ENCODE measurements around the gene TRAF4.
"Not testable (repeated sequence)": the region's sequence is repeated elsewhere in the genome, so short reads cannot be mapped to it uniquely, and the experiment has no call there.

TRAF4 gene

GRCh38 chr17:28723836-28724499, 19.8 kb upstream of the TRAF4 start:
- not testable (repeated sequence) for H3K4me3 ChIP-seq (ENCODE audit: low read length); H3K4me1 ChIP-seq (ENCODE audit: control insufficient read depth, insufficient read depth, low read length); DNase-seq (ENCODE audit: low read depth, low spot score); H3K9me3 ChIP-seq (ENCODE audit: control insufficient read depth, insufficient read depth, low read length); H3K27me3 ChIP-seq (ENCODE audit: control insufficient read depth, insufficient read depth, low read length); H3K27ac ChIP-seq (ENCODE audit: low read length)
- H3K36me3 ChIP-seq (ENCODE audit: control insufficient read depth, insufficient read depth, low read length): peaks cover 25% of the 10 kb centered on the region; the same call in 1 of the 2 replicates
- WGBS (ENCODE audit: insufficient coverage, insufficient read length): no CpG with 5 or more reads among the region's 4 CpGs

GRCh38 chr17:28724500-28725165, 19.2 kb upstream of the TRAF4 start:
- DNase-seq (ENCODE audit: low read depth, low spot score): no peak
- no peaks in the 10 kb centered on the region for H3K27me3 ChIP-seq (ENCODE audit: control insufficient read depth, insufficient read depth, low read length)
- WGBS (ENCODE audit: insufficient coverage, insufficient read length): no CpG with 5 or more reads among the region's 10 CpGs
- no peaks in the 10 kb centered on the region for H3K4me1 ChIP-seq (ENCODE audit: control insufficient read depth, insufficient read depth, low read length)
- H3K36me3 ChIP-seq (ENCODE audit: control insufficient read depth, insufficient read depth, low read length): peaks cover 25% of the 10 kb centered on the region; the same call in 1 of the 2 replicates
- H3K27ac ChIP-seq (ENCODE audit: low read length): no peak overlapping the region
- H3K4me3 ChIP-seq (ENCODE audit: low read length): peak overlapping the region; percentile 55; the same call in 1 of the 2 replicates
- H3K9me3 ChIP-seq (ENCODE audit: control insufficient read depth, insufficient read depth, low read length): no peaks in the 10 kb centered on the region

- Histone ChIP-seq H3K27ac (ENCODE audit: low read length) (no peak overlapping the region), H3K36me3 (ENCODE audit: control insufficient read depth, insufficient read depth, low read length) (peaks cover 25% of the 10 kb centered on the region; the same call in 1 of the 2 replicates), H3K4me1 (ENCODE audit: control insufficient read depth, insufficient read depth, low read length) (no peaks in the 10 kb centered on the region), H3K27me3 (ENCODE audit: control insufficient read depth, insufficient read depth, low read length) (no peaks in the 10 kb centered on the region), H3K9me3 (ENCODE audit: control insufficient read depth, insufficient read depth, low read length) (no peaks in the 10 kb centered on the region), H3K4me3 (ENCODE audit: low read length) (peak overlapping the region; percentile 55; the same call in 1 of the 2 replicates)
- DNase-seq (ENCODE audit: low read depth, low spot score): no peak
- WGBS (ENCODE audit: insufficient coverage, insufficient read length): no CpG with 5 or more reads among the region's 20 CpGs
These were observed 18.6 kb upstream of the TRAF4 start for GRCh38 chr17:28725166-28725659.

GRCh38 chr17:28725660-28726225, 18.1 kb upstream of the TRAF4 start:
- Histone ChIP-seq H3K9me3 (ENCODE audit: control insufficient read depth, insufficient read depth, low read length) (no peaks in the 10 kb centered on the region), H3K4me3 (ENCODE audit: low read length) (peak overlapping the region; percentile 55), H3K27ac (ENCODE audit: low read length) (no peak overlapping the region), H3K36me3 (ENCODE audit: control insufficient read depth, insufficient read depth, low read length) (peaks cover 25% of the 10 kb centered on the region; the same call in 1 of the 2 replicates), H3K4me1 (ENCODE audit: control insufficient read depth, insufficient read depth, low read length) (no peaks in the 10 kb centered on the region), H3K27me3 (ENCODE audit: control insufficient read depth, insufficient read depth, low read length) (no peaks in the 10 kb centered on the region)
- DNase-seq (ENCODE audit: low read depth, low spot score): no peak
- no CpG with 5 or more reads among the region's 45 CpGs for WGBS (ENCODE audit: insufficient coverage, insufficient read length)

GRCh38 chr17:28726226-28726626, 17.6 kb upstream of the TRAF4 start, which contains the start of gene TLCD1:
TSS of gene TLCD1 (minus strand) at chr17:28726233. CDS start at chr17:28726097, 136 bp downstream.
- no peaks in the 10 kb centered on the region for H3K4me1 ChIP-seq (ENCODE audit: control insufficient read depth, insufficient read depth, low read length)
- no CpG with 5 or more reads among the region's 49 CpGs for WGBS (ENCODE audit: insufficient coverage, insufficient read length)
- DNase-seq (ENCODE audit: low read depth, low spot score): no peak

GRCh38 chr17:28726627-28727491, 17.0 kb upstream of the TRAF4 start:
- no peaks in the 10 kb centered on the region for H3K9me3 ChIP-seq (ENCODE audit: control insufficient read depth, insufficient read depth, low read length)
- DNase-seq (ENCODE audit: low read depth, low spot score): no peak
- H3K27ac ChIP-seq (ENCODE audit: low read length): no peak overlapping the region
- no peaks in the 10 kb centered on the region for H3K4me1 ChIP-seq (ENCODE audit: control insufficient read depth, insufficient read depth, low read length)
- H3K4me3 ChIP-seq (ENCODE audit: low read length): peak overlapping the region; percentile 88
- H3K36me3 ChIP-seq (ENCODE audit: control insufficient read depth, insufficient read depth, low read length): peaks cover 23% of the 10 kb centered on the region; the same call in 1 of the 2 replicates
- no CpG with 5 or more reads among the region's 57 CpGs for WGBS (ENCODE audit: insufficient coverage, insufficient read length)
- H3K27me3 ChIP-seq (ENCODE audit: control insufficient read depth, insufficient read depth, low read length): no peaks in the 10 kb centered on the region

More at GRCh38 chr17:28726226-28726626, 17.6 kb upstream of the TRAF4 start, which contains the start of gene TLCD1:
- no peaks in the 10 kb centered on the region for H3K27me3 ChIP-seq (ENCODE audit: control insufficient read depth, insufficient read depth, low read length)
- H3K36me3 ChIP-seq (ENCODE audit: control insufficient read depth, insufficient read depth, low read length): peaks cover 25% of the 10 kb centered on the region; the same call in 1 of the 2 replicates
- H3K9me3 ChIP-seq (ENCODE audit: control insufficient read depth, insufficient read depth, low read length): no peaks in the 10 kb centered on the region
- H3K4me3 ChIP-seq (ENCODE audit: low read length): peak within 1 kb of the TSS; percentile 88
- no peak within 1 kb of the TSS for H3K27ac ChIP-seq (ENCODE audit: low read length)

- DNase-seq (ENCODE audit: low read depth, low spot score): no peak
- Histone ChIP-seq H3K27me3 (ENCODE audit: control insufficient read depth, insufficient read depth, low read length) (no peaks in the 10 kb centered on the region), H3K9me3 (ENCODE audit: control insufficient read depth, insufficient read depth, low read length) (no peaks in the 10 kb centered on the region), H3K27ac (ENCODE audit: low read length) (peak within 1 kb of the TSS; percentile 63), H3K36me3 (ENCODE audit: control insufficient read depth, insufficient read depth, low read length) (peaks cover 8% of the 10 kb centered on the region; the same call in 1 of the 2 replicates), H3K4me3 (ENCODE audit: low read length) (peak within 1 kb of the TSS; percentile 88), H3K4me1 (ENCODE audit: control insufficient read depth, insufficient read depth, low read length) (no peaks in the 10 kb centered on the region)
- no CpG with 5 or more reads among the region's 64 CpGs for WGBS (ENCODE audit: insufficient coverage, insufficient read length)
These were observed 15.2 kb upstream of the TRAF4 start, which contains the start of gene NEK8 for GRCh38 chr17:28728364-28729200. TSS of gene NEK8 (plus strand) at chr17:28728788. CDS start at chr17:28728814, 26 bp downstream.

- Histone ChIP-seq H3K4me3 (ENCODE audit: low read length) (no peak overlapping the region), H3K27me3 (ENCODE audit: control insufficient read depth, insufficient read depth, low read length) (no peaks in the 10 kb centered on the region), H3K36me3 (ENCODE audit: control insufficient read depth, insufficient read depth, low read length) (no peaks in the 10 kb centered on the region), H3K4me1 (ENCODE audit: control insufficient read depth, insufficient read depth, low read length) (no peaks in the 10 kb centered on the region), H3K9me3 (ENCODE audit: control insufficient read depth, insufficient read depth, low read length) (no peaks in the 10 kb centered on the region), H3K27ac (ENCODE audit: low read length) (no peak overlapping the region)
- 100% methylated on average over 3 of the region's 11 CpGs for WGBS (ENCODE audit: insufficient coverage, insufficient read length)
- DNase-seq (ENCODE audit: low read depth, low spot score): no peak
These were observed 13.9 kb upstream of the TRAF4 start for GRCh38 chr17:28729950-28730330.

GRCh38 chr17:28733346-28733745, 10.5 kb upstream of the TRAF4 start:
- Histone ChIP-seq H3K27ac (ENCODE audit: low read length) (no peak overlapping the region), H3K4me3 (ENCODE audit: low read length) (no peak overlapping the region), H3K4me1 (ENCODE audit: control insufficient read depth, insufficient read depth, low read length) (no peaks in the 10 kb centered on the region), H3K36me3 (ENCODE audit: control insufficient read depth, insufficient read depth, low read length) (peaks cover 3% of the 10 kb centered on the region; the same call in 1 of the 2 replicates), H3K27me3 (ENCODE audit: control insufficient read depth, insufficient read depth, low read length) (no peaks in the 10 kb centered on the region), H3K9me3 (ENCODE audit: control insufficient read depth, insufficient read depth, low read length) (no peaks in the 10 kb centered on the region)
- no CpG with 5 or more reads among the region's 1 CpG for WGBS (ENCODE audit: insufficient coverage, insufficient read length)
- DNase-seq (ENCODE audit: low read depth, low spot score): no peak

Data from iPS DF 6.9 (cell line).